ENCODE results near the gene SHC1.

The SHC1 gene

DNA sequence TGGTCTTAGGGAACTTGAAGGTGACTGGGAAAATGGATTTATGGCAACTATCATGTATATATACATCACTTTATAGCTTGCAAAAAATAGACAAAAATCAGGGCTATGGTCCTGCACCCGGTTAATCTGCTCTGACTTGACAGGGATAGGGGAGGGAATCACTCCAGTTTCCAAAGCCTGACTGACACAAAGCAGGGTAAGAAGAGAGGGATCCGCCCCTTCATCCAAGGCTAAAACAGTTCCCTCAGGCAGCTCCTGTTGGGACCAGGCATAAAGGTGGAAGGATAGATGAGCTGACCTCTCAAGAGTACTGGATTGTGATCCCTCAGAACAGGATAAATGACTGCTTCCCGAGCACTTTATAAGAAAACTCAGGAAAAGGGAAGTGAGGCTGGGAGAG is 16.0 kb downstream of the SHC1 start:
- no peak for DNase-seq

- DNase-seq, result no peak
Measured at GRCh38 chr1:154953611-154954038, 16.9 kb downstream of the SHC1 start.

GRCh38 chr1:154952664-154953063 is 17.9 kb downstream of the SHC1 start:
- no peak for DNase-seq

GRCh38 chr1:154951901-154952657 is 18.5 kb downstream of the SHC1 start:
- DNase-seq, result no peak

GRCh38 chr1:154948079-154948478 is 22.5 kb downstream of the SHC1 start:
- no peak for DNase-seq

- no peak for DNase-seq
Measured at GRCh38 chr1:154945962-154946850, 24.3 kb downstream of the SHC1 start.

DNA sequence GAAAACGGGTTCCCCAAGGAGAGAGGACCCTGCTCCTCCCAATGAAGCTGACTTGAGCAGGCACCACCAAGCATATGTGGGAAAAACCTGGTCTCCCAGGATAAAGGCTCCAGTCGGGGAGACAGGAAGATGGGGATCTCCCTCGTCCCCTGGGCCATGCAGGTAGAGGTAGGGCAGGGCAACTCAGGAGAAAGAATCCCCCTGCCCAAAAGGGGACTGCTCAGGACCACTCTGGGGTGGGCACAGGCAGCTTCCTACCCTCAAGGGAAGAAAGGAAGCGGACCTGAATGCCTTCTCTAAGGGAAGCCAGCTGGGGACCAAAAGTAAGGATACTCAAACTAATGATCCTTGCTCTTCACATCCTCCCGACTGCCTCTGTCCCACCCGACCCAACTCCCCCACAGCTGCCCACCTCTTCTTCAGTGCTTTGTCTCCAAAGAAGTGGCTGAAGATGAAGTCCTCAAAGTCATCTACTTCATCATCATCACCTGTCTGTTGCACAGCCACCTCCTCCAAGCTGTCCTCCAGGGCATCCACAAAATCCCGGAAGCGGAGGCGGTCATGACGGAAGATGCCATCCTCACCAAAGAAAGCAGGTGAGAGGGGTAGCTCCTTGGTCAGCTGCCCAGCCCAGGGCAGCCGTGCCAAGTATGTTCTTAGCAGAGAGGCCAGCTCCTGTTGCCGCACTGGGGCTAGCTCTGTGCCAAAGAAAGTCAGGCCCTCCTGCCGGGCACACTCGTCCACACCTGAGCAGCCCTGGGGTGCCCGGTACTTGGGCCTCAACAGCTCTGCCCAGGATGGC is 25.2 kb downstream of the SHC1 start:
- DNase-seq, result no peak

DNA sequence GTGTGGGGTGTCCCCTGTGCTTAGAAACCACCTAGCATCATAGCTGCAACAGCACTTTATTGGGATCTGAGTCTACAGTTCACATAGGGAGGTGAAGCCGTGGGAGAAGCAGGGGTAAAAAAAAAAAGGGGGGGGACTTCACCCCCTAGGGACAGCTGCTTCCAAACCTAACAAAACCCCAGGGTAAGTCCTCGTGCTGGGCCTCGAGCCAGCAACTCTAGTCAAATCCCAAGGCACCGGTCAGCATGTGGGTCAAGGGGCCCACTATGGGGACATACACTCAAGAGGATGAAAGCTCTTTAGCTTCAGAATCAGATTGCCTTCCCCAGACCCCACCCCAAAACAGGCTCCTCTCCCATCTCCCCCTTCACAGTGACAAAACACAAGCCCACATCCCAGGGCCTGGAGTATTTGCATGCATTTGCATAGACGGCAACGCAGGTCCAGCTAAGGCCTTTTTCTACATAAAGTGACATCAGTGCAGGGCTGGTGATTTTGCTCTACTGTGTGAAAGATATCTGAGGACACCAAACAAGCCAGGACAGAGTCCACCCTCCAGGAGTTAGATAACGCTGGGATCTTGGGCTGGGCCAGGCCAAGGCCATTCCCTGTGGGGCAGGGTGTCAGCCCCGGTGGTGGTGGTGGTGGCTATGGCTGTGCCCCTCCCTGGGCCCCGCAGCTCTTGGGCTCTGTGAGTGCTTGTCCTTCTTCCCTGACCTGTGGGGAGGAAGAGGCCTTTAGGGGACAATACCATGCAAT is 26.0 kb downstream of the SHC1 start:
- no peak for DNase-seq

DNA sequence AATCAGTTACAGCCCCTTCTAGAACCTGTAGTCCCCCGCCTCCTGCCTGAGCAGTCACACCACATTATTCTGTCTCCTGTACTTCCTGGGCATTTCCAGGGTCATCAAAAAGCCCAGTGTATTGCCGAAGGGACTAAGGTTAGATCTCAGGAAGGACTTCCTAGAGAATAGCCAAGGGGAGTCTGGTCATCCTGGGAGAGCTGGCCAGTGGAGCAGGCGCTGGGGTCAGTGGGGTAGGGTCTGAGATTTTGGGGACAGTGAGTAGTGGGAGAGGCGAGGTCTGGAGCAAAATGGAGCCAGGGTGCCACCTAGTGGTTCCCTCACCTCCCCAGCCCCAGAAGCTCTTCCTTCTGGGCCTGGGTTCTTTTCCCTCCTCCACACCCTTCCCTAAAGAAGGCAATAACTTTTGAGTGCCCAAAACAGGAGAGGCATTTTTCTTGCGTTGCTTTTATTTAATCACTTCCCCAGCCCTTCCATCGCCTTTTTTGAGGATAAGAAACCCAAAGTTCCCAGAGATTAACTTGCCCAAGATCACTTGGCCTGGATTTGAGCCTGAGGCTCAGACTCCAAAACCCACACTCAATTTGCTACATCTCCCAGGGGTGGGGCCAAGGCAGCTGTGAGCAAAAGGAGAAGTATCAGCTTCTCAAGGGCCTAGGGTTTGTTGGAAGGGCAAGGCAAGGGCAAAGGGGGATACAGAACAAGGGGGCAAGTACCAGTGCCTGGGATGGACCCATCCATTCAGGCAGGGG is 26.7 kb downstream of the SHC1 start:
- DNase-seq, result peak; percentile 48

GRCh38 chr1:154941333-154942013 is 29.1 kb downstream of the SHC1 start:
- DNase-seq, result no peak

- no peak for DNase-seq
Measured at GRCh38 chr1:154940651-154941194, 29.8 kb downstream of the SHC1 start.

DNA sequence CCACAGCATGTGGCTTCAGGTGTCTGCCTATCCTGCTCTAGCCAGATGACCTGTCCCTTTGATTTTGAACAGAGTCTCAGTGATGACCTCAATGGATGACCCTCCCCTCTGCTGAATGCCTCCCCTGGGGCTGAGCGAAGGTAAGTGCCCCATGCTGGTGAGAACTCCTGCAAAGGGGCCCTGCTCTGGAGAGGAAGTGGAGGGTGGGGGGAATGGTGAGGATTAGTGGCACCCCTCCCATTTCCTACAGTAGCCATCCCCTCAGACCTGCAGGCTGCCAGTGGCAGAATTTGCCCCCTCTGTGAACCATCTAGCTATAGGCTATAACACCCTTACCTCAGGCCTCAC is 30.4 kb downstream of the SHC1 start:
- no peak for DNase-seq

DNA sequence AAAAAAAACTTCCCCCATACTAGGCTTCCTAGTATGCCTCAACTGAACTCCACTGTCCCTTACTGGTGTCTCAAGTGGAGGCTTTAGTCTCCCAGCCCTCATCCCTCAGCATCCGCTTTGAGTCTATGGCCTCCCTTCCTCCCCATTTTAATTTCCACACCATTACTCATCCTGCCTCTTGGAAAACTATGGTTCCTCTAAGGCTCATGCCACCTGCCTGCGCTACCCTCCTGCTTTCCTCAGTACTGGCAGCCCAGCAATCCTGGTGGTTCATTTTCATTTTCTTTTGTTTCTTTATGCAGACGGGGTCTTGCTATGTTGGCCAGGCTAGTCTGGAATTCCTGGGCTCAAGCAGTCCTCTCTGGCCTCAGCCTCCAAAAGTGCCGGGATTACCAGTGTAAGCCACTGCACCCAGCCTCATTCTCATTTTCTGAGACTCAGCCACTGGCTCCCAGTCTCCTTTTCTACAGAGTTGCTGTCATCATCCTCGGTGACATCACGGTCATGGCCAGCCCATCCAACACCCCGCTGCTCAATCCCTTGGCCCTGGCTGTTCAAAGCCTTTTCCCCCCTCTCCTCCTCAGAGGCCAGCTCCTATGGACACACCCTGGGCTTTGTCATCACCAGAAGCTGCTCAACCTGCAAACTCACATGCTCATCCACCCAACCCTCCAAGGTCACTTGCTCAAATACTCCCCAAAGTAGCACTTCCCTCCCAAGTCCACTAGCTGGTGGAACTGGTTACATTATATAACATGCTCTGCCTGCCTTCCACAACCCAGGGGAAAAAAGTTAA is 31.7 kb downstream of the SHC1 start:
- DNase-seq, result no peak

DNA sequence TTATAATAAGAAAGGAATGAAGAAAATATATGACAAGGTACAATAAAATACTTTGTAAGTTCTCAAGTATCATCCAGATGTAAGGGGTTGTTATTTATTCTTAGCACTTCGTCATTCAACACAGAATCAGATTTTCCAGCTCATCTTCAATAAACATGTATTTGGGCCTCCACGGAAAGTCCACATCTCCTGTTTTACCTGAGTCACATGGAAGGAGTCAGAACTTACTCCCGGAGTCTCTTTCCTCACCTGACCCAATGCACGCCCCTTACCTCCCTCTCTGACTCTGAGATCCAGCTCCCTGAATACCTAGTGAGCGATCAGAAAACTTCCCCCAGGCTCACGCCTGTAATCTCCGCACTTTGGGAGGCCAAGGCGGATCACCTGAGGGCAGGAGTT is 32.6 kb downstream of the SHC1 start:
- no peak for DNase-seq

DNA sequence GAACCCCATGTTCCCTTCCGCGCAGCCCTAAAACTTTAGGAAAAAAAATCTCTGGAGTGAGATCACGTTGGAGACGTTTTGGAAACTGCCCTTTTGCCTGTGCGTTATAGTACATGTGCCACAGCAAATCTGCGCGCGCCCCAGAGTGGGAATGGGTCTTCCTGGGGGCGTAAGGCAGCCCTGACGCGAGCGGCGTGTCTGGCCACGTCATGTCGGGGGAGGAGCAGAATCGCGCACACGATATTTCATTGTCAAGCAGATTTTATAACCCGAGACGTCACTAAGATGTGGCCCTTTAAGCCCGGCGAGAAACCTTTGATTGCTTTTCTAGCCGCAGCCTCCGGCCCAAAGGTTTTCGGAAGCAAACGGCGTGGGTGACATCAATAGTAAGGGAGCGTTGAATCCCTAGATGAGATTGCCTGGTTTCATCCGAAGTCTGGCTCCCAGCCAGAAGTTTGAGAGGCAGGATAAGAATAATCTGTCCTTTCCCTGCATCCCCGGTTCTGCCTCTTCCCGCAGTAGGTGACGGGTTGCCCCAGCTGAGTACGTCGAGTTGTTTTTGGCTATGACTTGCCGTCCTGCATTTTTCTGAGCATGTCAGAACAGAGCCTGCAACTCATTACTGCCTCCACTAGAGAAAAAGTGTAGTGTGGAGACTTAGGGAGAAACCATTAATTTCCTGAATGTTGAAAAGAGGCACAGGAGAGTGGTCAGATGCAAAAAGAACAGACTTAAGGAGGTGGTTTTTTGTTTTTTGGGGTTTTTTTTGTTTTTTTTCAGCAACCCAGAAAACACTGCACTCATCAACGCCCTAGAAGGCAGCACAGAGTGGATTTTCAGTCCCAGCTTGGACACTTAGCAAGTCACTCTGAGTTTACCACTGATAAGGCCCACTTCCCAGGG is 33.2 kb downstream of the SHC1 start:
- DNase-seq, result peak; percentile 90

DNA sequence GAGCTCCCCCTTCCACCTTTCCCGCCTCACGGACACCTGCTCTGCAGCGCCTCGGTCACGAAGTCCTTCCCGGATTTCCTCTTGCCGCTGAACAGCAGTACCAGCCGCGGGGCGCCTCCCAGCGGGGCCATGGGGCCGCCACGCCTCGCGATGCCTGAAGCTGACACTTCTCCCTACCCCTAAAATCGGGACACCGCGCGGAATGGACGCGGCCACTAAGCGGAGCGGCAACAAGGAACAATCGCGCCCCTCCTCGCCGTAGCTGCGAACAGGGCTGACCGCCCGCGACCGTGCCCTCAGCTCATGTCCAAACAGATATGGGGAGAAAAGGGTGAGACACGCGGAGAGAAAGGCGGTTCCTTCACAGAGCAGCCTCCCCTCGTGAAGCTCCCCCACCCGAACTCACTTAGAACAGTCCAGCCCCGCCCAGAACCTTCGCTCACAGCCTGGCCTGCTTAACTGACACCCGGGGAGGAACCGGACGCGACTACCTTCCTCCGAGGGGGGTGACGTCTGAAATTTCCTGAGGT is 33.9 kb downstream of the SHC1 start, which contains the start of gene PMVK:
PMVK (minus strand) TSS at position 165 of the 530 bp plus-strand sequence; CDS start at position 131, 34 bp downstream.
- DNase-seq, result peak; percentile 92

GRCh38 chr1:154935749-154936554 is 34.6 kb downstream of the SHC1 start:
- DNase-seq, result no peak

Data from NCI-H510A treated with DMSO at 0.1 percent for 48 hours (cell line).